Stimulated activated memory B cell treated with anti-CD40 and anti-IgM and Interleukin-4, amounts not matched to agents 10 μg/mL and 1 μg/mL and 100 μg/mL, for 72 hours (primary cell): Measurements from ENCODE around the gene KCTD18.

Source experiments
- ATAC-seq: fragments of 150-1000 bp; cut with Tn5 transposase; 2 replicates; pipeline ENCODE4 v1.10.0; 2021
- H3K27ac Mint-ChIP-seq: one replicate; pipeline ENCODE4 v1.8.0; 2022; ENCODE audit warnings: mild to moderate bottlenecking, mixed read lengths
- H3K27me3 Mint-ChIP-seq: one replicate; pipeline ENCODE4 v1.8.0; 2022; ENCODE audit warnings: mixed read lengths
- H3K36me3 Mint-ChIP-seq: one replicate; pipeline ENCODE4 v1.8.0; 2022; ENCODE audit warnings: mixed read lengths
- H3K4me1 Mint-ChIP-seq: one replicate; pipeline ENCODE4 v1.8.0; 2022; ENCODE audit warnings: mixed read lengths
- H3K4me3 Mint-ChIP-seq: one replicate; pipeline ENCODE4 v1.8.0; 2022; ENCODE audit warnings: mild to moderate bottlenecking, moderate library complexity, mixed read lengths
- H3K9me3 Mint-ChIP-seq: one replicate; pipeline ENCODE4 v1.8.0; 2022; ENCODE audit warnings: mixed read lengths

The KCTD18 gene

DNA sequence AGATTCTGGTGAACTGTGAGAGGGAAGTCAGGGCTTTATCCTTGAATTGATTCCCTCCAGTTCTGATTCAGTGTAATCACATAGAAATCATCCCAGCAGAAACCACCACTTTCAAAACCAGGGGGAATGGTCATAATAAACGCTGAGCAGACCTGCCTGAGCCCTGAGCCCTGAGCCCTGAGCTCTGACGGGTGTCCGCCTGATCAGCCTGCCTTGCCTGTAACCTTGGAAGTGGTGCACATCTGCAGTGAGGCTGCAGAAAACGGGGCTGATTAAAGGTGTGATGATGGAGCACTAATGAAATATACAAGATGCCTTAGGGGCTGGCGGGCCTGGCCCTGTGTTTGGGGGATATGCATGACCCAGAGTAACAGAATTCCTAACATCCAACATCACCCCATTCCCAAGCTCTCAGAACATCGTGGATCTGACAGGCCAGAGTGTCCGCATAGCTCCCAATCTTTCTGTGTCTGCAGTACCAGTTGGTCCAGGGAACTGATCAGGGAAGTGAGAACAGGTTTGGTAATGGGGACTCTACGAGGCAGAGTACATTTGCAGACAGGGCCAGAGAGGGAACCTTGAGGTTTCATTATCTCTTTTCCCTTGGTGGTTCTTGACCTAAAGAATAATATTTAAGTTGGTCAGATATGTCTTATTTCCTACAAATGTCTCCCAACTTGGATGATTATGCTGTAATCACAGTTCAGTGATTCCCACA is 37.8 kb downstream of the KCTD18 start:
- Mint-ChIP-seq H3K4me3 (no peak overlapping the region), H3K9me3 (no peaks in the 10 kb centered on the region), H3K27ac (peak overlapping the region; percentile 25), H3K4me1 (peaks cover 28% of the 10 kb centered on the region), H3K36me3 (no peaks in the 10 kb centered on the region), H3K27me3 (no peaks in the 10 kb centered on the region)
- ATAC-seq, result peak; percentile 58

DNA sequence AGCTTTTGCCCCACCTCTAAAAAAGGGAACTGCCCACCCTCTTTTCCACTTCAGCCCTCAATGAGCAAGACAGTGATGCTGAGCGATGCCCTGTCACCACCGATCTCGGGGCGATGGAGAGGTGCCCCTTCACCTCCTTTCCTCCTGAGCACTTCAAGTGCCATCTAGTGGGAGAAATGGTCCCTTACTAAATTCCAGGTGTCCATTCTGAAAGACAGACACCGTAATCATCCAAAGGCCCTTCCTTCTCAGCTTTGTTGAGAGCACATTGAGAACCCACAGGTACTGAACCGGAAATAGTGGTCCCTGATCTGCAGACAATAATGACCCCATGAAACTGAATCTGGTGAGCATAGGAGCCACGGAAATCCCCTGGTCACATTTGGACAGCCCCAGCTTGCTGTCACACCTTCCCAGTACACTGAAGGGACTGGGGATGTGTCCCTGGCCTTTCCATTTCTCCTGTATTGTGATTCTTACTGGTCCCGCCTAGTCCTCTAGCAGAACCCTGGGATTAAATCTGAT is 38.5 kb downstream of the KCTD18 start:
- H3K9me3 Mint-ChIP-seq, result no peaks in the 10 kb centered on the region
- ATAC-seq, result peak; percentile 76
- H3K27me3 Mint-ChIP-seq, result no peaks in the 10 kb centered on the region
- H3K4me1 Mint-ChIP-seq, result peaks cover 34% of the 10 kb centered on the region
- H3K36me3 Mint-ChIP-seq, result no peaks in the 10 kb centered on the region
- peak overlapping the region; percentile 25 for H3K27ac Mint-ChIP-seq
- H3K4me3 Mint-ChIP-seq, result peak overlapping the region; percentile 49

DNA sequence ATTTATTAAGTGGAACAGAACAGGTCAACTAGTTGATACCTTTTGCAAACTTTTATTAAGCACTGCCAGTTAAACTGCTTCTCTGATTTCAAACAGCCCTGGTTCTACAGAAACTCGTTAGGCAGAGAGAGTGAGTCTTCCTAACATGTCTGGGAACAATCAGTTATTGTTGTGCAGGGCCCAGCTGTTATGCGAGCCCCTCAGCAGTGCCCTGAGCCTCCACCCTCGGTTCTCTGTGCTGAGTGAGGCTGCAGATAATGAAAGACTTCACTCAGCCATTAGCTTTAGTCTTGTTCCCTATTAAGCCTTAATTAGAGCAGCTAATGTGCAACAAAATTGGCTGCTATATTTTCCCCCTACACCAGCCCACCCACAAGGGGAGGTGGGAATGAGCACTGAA is 39.6 kb downstream of the KCTD18 start:
- H3K27ac Mint-ChIP-seq, result no peak overlapping the region
- no peaks in the 10 kb centered on the region for H3K36me3 Mint-ChIP-seq
- ATAC-seq, result no peak
- H3K4me3 Mint-ChIP-seq, result no peak overlapping the region
- no peaks in the 10 kb centered on the region for H3K9me3 Mint-ChIP-seq
- peaks cover 34% of the 10 kb centered on the region for H3K4me1 Mint-ChIP-seq
- H3K27me3 Mint-ChIP-seq, result no peaks in the 10 kb centered on the region

DNA sequence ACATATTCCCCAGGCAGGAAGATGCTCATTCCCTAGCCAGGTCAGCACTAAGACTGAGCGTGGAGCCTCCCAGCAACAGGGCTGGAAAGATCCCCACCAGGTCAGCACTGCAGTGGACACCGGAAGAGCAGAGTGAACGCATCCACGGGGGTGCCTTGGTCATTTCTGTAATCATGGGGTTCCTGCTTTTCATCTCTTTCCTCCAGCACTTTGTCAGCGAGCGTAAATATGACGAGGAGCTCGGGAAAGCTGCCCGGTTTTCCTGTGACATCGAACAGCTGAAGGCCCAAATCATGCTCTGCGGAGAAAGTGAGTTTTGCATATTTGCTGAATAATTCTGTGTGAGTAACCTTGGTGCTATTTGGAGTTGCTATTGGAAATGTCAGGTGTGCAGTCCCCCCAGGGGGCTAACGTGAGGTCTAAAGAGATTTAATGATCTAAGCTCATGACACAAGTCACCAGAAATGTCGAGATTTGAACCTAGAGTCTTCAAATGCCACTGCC is 40.1 kb downstream of the KCTD18 start:
- no peak for ATAC-seq
- Mint-ChIP-seq H3K27ac (no peak overlapping the region), H3K27me3 (no peaks in the 10 kb centered on the region), H3K4me3 (no peak overlapping the region), H3K4me1 (peaks cover 34% of the 10 kb centered on the region), H3K9me3 (no peaks in the 10 kb centered on the region), H3K36me3 (no peaks in the 10 kb centered on the region)

DNA sequence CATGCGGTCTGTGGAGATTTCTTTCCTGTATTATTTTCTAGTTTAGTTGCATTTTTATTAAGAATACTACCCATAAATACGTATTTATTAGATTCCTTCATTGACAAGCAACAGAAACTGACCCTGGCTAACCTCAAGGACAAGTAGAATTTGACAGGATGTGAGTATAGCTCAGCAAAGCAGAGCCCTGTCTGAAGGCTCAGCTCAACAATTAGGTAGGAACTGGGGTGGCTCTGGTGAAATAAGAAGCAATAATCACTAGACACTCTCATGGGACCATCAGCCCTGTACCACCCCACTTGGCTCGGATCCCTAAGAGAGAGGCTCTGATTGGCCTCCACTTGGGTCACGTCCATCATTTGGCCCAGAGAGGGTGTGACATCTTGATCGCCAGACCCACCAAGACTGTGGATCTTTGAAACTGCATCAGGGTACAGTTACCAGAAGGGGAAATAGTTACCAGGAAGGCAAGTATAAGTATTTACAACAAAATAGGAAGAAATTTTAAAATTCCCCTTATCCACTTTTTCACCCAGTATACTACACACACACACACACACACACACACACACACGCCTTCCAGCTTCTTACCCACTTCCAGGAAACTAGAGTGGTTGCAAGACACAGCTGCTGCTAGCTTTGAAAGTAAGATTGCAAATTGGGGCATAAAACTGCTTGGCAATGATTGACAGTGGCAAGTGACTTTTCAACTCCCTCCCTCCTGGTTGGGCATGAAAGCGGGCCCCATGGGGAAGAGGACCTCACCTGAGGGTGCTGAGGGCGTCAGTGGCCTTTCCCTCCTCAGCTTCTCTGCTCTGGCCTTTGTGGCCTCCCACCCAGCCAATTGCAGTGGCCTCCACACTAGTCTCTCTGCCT is 41.8 kb downstream of the KCTD18 start:
- Mint-ChIP-seq H3K4me1 (peaks cover 38% of the 10 kb centered on the region), H3K4me3 (no peak overlapping the region), H3K36me3 (no peaks in the 10 kb centered on the region), H3K27me3 (no peaks in the 10 kb centered on the region), H3K9me3 (no peaks in the 10 kb centered on the region), H3K27ac (peak overlapping the region; percentile 65)
- ATAC-seq, result no peak

DNA sequence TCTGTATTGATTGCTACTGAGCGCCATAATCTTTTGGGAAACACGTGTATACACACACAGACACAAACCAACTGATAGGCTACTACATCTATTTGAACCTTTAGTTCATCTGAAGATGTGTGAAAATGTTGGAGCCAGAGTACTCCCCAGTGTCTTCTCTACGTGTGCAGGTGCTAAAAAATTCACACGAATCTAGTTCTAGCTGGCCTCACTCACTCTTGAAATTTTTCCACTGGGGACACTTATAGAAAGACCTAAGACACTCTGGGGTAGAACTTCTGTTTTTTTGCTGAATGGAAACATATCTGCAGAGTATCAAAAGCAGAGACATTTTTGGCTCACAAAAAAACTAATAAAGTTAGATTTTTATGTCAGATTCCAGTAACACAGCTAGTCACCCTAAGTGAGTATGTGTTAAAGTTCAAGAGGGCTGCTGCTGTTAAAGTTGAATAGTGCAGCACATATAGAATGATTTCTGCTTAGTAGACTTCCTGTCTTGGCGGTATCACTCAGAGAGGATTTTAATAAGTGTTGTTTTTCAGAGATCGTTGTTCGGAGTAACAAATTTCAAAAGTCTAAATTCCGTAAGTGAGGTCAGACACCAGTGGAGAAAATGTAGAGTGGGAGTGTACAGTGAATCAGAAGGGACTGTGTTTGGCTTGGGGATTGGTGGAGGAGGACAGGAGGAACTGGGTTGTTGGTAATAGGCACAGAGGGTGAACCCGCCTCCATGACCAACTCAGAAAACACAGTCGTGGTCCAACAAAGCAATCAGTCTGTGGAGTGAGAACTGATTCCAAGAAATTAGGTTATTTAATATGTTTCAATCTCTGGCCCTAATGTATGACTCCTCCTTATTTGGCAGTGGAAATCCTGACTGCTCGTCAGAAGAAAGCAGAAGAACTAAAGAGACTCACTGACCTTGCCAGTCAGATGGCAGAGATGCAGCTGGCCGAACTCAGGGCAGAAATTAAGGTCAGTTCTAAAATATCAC is 43.1 kb downstream of the KCTD18 start:
- Mint-ChIP-seq H3K9me3 (no peaks in the 10 kb centered on the region), H3K27ac (peak overlapping the region; percentile 65), H3K4me1 (peaks cover 29% of the 10 kb centered on the region), H3K4me3 (peak overlapping the region; percentile 55), H3K36me3 (no peaks in the 10 kb centered on the region), H3K27me3 (no peaks in the 10 kb centered on the region)
- ATAC-seq, result peak; percentile 60

DNA sequence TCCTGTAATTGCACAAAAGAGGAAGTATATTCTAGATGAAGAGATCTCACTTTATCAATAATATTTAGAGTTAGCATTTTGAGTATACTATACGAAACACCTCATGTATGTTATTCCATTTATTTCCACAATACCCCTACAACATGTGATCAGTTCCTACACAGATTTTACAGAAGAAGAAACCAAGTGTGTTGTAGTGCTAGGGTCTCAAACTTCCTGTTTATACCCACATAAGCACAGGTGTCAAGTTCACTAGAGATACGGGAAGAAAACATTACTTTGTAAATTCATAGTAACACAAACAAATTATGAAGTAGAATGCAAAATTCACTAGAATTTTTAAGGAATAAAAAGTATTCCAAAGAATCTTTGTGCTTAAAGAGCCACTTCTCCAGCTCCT is 46.4 kb downstream of the KCTD18 start:
- Mint-ChIP-seq H3K36me3 (no peaks in the 10 kb centered on the region), H3K4me1 (peaks cover 13% of the 10 kb centered on the region), H3K9me3 (no peaks in the 10 kb centered on the region), H3K27ac (no peak overlapping the region), H3K27me3 (no peaks in the 10 kb centered on the region), H3K4me3 (no peak overlapping the region)
- no peak for ATAC-seq

DNA sequence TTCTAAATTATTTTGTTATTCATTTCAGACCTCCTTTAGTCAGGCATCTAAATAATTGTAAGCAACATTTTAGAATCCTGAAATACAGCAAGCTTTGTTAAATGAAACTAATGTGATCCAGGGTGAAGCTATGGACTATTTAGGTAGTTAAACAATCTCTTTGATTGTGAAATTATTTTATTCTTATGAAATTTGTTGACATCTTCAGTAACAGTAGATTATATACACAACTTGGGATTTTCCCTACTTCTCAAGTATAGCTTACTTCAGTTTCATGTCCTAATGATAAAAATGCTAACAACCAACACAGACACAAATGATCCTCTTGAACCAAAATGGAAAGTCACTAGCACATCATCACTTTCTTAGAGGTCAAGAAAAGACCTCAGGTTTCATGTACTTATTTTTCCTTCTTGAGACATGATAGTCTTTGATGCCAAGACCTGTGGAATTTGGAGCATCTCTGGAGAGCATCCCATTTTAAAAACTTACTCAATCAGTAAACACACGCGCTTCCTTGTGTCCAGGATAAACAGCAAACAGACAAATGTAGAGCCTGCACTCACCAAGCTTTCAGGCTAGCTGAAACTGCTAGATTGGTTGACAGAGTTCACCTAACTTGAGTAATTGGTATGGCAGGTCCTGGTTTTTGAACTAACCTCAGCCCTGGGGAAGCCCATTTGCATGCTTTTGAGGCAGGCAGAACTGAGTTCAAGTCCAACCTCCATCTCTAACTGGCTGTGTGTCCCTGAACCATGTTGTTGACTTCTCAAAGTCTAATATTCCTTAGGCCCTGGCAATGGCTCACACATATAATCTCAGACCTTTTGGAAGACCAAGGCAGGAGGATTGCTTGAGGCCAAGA is 47.8 kb downstream of the KCTD18 start:
- H3K27me3 Mint-ChIP-seq, result no peaks in the 10 kb centered on the region
- peaks cover 13% of the 10 kb centered on the region for H3K4me1 Mint-ChIP-seq
- no peak for ATAC-seq
- H3K27ac Mint-ChIP-seq, result no peak overlapping the region
- no peak overlapping the region for H3K4me3 Mint-ChIP-seq
- H3K9me3 Mint-ChIP-seq, result no peaks in the 10 kb centered on the region
- H3K36me3 Mint-ChIP-seq, result no peaks in the 10 kb centered on the region

DNA sequence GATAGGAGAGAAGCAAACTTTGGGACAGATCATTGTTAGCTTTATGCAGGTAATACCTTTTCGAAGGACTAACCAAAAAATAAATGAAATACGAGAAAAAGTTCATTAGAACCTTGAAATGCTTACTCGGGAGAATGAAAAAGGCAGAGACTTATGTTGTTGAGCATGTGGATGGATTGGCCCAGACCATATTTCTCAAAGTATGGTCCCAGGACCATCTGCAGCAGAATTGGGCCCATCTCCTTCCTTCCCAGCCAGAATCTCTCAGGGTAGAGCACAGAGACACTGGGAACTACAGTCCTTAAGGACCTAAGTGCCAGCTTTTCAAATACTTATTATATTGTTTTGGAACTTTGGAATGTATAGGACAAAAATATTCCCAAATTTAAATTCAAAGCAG is 50.8 kb downstream of the KCTD18 start:
- peaks cover 29% of the 10 kb centered on the region for H3K4me1 Mint-ChIP-seq
- H3K36me3 Mint-ChIP-seq, result no peaks in the 10 kb centered on the region
- no peaks in the 10 kb centered on the region for H3K27me3 Mint-ChIP-seq
- no peaks in the 10 kb centered on the region for H3K9me3 Mint-ChIP-seq
- ATAC-seq, result no peak
- H3K4me3 Mint-ChIP-seq, result no peak overlapping the region
- no peak overlapping the region for H3K27ac Mint-ChIP-seq

DNA sequence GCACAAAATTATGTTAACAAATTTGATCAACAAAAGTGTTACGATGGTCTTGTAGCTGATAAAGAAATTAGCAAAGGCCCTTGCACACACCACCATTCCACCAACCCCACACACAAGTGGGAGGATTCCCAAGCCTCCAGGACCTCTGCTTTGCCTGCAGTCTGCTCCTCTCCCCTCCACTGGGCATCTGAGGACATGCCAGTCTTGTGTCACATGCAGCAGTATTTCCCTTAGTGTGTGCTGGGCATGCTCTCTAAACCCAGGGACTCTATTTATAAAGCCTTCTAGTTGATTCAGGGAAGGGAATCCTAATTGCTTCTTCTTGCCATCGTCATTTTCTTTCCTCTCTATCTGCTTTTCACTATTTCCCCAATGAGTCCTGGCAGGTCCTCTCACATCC is 53.3 kb downstream of the KCTD18 start:
- no peak overlapping the region for H3K27ac Mint-ChIP-seq
- no peak overlapping the region for H3K4me3 Mint-ChIP-seq
- peaks cover 27% of the 10 kb centered on the region for H3K4me1 Mint-ChIP-seq
- H3K27me3 Mint-ChIP-seq, result no peaks in the 10 kb centered on the region
- H3K36me3 Mint-ChIP-seq, result no peaks in the 10 kb centered on the region
- ATAC-seq, result no peak
- no peaks in the 10 kb centered on the region for H3K9me3 Mint-ChIP-seq

DNA sequence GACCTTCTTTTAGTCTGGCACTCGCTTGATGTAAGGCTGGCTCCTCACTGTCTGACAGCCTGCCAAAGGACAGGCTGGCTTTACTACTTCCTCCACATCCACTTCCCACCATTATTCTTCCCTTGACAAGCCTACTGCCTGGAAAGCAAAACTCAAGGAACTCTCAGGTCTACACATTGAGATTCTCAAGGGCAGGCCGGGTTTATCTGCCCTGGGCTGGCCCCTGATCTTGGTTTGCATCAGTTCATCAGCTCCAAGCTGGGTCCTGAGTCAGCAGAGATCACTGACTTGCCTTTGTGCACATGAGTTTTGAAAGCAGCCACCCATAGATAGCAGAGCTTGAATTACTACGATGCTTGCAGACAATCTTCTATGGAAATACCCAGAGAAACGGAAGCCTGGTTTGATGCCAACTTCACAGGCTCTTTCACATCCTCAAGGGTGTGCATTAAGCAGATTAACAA is 53.9 kb downstream of the KCTD18 start:
- Mint-ChIP-seq H3K9me3 (no peaks in the 10 kb centered on the region), H3K4me3 (peak overlapping the region; percentile 22), H3K27ac (peak overlapping the region; percentile 48), H3K4me1 (peaks cover 31% of the 10 kb centered on the region), H3K27me3 (no peaks in the 10 kb centered on the region), H3K36me3 (no peaks in the 10 kb centered on the region)
- peak; percentile 89 for ATAC-seq

DNA sequence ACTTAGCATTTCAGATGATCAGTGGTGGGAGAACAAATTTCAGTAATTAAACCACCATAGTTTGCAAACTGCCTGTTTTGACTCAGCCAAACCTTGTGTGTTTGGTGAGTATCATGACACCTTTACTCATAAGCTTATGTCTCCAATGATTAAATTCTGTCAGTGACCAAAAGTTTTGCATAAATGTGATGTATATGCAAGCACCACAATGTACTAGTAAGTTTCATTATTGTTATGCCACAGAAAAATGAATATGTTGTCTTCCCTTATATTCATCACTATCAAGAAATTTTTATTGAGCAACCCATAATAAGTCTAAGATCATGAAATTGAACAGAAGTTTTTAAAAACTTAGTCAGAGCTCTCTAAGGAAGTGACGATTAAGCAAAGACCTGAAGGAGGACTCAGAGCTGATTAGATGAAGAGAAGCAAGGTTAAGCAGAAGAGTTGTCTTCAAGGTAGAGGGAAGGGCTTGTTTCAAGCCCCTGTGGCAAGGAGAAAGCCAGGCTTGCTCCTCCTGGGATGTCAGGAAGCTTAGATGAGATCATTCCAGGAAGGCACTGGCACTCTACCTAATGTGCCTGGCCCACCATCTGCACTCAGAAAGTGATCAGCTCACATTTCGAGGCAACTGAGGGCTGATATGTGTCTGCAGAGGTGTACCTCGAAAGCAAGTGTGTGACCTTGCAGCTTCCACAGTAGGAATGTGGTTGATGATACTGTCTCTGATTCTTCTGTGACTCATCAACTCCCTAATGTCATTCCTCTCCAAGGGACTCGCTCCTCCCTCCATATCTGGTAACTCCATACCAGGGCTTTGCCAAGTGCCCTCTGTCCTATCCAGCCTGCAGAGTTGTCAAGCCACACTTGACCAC is 54.7 kb downstream of the KCTD18 start:
- no peak overlapping the region for H3K4me3 Mint-ChIP-seq
- no peaks in the 10 kb centered on the region for H3K36me3 Mint-ChIP-seq
- peak; percentile 56 for ATAC-seq

DNA sequence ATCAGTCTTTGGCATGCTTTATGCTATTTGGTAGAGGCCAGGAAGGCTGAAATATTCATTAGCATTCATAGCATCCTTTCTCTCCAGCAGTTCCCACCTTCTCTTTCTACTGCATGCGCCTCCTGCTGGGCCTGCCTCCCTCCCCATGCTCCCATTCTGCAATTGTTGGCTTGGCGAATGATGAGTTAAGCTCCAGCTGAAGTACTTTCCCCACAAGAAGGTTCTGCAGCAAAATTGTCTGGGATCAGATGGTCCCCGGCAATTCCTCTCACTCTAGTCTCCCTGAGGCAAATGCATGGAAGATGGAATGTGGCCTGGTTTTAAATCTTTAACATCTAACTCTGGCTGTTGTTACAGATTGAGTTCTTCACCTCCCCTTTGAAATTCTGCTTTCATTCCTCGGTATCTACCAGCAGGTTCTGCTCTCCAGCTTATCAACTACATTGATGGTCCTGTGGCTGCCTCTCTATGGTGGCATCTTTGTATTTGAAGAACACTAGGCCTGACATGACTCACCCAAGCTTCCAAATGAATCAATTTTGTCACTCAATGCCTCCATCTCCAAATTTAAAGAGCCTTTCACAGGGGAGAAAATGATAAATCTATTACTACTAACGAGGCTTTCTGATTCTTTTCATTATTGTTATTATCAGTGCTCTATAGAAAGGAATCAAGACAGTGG is 55.9 kb downstream of the KCTD18 start:
- Mint-ChIP-seq H3K36me3 (no peaks in the 10 kb centered on the region), H3K9me3 (no peaks in the 10 kb centered on the region), H3K27ac (no peak overlapping the region), H3K4me3 (no peak overlapping the region), H3K4me1 (peaks cover 43% of the 10 kb centered on the region), H3K27me3 (no peaks in the 10 kb centered on the region)
- ATAC-seq, result no peak

More for the DNA sequence above, 54.7 kb downstream of the KCTD18 start:
- H3K9me3 Mint-ChIP-seq, result no peaks in the 10 kb centered on the region
- peak overlapping the region; percentile 60 for H3K27ac Mint-ChIP-seq
- no peaks in the 10 kb centered on the region for H3K27me3 Mint-ChIP-seq
- H3K4me1 Mint-ChIP-seq, result peaks cover 38% of the 10 kb centered on the region
